Central memory CD4-positive, alpha-beta T cell (primary cell): Measurements from ENCODE around the gene MPC1.
"Not testable (repeated sequence)": the region's sequence is repeated elsewhere in the genome, so short reads cannot be mapped to it uniquely, and the experiment has no call there.

Source experiments
- DNase-seq: peaks from one replicate; pipeline ENCODE4 v3.0.0; 2022

The MPC1 gene

DNA sequence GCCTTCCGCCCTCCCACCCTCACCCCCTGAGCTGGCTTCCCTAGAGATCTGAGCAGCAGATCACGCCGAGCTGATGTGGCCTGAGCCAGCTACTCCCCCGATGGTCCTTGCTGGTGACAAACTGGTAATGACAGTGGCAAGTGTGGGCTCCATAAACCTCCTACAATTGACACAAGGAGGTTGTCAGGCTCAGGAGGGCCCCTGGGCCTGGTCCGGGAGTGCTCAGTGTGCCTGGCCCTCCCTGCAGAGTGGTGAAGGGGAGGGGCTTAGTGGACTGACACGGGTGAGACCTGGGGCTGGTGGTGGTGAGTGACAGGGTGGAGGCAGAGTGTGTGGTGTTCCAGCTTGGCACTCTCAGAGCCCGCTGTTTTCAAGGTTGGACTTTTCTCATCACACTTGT lies 22.6 kb upstream of the MPC1 start:
- no peak for DNase-seq

GRCh38 chr6:166402582-166403277 lies 20.0 kb upstream of the MPC1 start:
- DNase-seq, result no peak

- DNase-seq, result peak; percentile 57
These were observed 18.0 kb upstream of the MPC1 start for GRCh38 chr6:166400649-166401250.

DNA sequence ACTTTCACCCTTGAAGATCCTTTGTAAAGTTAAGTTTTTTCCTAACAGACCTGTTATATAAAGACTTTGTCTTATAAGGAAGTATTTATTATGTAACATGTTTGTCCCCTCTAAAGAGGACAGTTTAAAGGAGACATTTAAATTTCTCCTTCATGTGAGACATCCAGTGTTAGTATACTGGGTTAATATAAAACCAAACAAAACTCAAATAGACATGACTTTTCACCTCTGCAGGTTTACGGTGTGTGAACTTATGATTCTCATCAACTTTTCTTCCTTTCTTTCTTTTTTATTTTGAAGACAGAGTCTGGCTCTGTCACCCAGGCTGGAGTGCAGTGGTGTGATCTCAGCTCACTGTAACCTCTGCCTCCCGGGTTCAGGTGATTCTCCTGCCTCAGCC lies 17.4 kb upstream of the MPC1 start:
- DNase-seq, result no peak

- DNase-seq, result no peak
These were observed 15.6 kb upstream of the MPC1 start for GRCh38 chr6:166398348-166398747.

- no peak for DNase-seq
These were observed 15.1 kb upstream of the MPC1 start for GRCh38 chr6:166397849-166398248.

GRCh38 chr6:166395778-166396177 lies 13.0 kb upstream of the MPC1 start:
- no peak for DNase-seq

GRCh38 chr6:166395351-166395750 lies 12.6 kb upstream of the MPC1 start:
- DNase-seq, result no peak

DNA sequence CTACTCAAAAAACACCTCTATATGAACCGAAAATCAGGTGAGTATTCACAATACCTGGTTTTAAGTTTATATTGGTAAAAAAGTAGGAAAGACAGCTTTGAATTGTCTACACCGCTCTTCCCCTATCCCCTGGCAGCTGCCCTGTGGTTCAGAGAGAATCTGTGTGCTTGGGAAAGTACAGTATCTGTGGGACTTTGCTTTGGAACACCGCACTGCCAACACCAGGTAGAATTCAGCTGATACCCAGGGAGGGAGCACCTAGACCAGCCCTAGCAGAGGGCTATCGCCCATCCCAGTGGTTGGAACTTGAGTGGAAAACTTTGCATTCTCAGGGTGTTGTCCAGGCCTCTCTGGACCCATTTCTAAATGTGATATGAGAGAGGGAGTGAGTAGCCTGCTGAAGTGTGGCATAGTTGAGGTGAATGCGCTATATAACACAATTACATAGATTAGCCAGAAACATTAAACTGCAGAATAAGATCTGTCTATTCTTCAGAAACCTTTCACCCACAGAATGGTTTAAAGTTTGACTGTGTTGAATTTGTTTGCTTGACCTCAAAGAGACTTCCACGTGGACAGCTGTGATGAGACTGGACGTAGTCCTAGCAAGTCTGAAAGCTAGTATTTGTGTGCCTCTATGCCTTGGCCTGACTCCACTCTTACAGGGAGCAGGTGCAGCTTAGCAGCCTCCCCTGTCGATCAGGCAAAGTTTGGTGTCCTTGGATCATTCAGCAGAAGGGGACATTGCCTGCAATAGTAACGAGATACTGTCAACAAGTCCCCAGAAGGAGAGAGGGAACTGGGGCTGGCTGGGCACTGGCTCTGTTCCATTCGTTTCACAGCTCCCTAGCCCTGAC lies 11.5 kb upstream of the MPC1 start:
- no peak for DNase-seq

DNA sequence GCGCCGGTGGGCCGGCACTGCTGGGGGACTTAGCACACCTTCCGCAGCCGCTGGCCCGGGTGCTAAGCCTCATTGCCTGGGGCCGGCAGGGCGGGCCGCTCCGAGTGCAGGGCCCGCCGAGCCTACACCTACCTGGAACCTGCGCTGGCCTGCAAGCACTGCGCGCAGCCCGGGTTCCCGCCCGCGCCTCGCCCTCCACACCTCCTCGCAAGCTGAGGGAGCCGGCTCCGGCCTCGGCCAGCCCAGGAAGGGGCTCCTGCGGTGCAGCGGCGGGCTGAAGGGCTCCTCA lies 10.7 kb upstream of the MPC1 start:
- no peak for DNase-seq

- DNase-seq, result not testable (repeated sequence)
These were observed 10.2 kb upstream of the MPC1 start for GRCh38 chr6:166392755-166393534.

DNA sequence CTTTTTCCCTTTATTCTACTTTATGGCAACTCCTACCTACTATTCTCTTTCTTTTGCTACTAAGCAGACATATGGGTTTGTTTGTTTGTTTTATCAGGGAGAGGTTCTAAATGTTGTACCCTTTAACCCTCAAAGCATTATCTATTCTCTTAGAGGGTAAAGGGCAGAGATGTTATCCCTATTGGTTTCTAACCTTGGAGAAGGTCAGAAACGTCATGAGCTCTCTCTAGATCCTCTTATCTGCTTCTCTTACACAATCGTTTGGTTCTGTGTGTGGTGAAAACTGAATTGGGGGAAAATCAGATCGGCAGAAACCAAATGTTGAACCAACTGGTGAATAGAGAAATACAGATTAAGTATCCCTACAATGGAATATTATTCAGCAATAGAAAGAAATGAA lies 6.4 kb upstream of the MPC1 start:
- no peak for DNase-seq

DNA sequence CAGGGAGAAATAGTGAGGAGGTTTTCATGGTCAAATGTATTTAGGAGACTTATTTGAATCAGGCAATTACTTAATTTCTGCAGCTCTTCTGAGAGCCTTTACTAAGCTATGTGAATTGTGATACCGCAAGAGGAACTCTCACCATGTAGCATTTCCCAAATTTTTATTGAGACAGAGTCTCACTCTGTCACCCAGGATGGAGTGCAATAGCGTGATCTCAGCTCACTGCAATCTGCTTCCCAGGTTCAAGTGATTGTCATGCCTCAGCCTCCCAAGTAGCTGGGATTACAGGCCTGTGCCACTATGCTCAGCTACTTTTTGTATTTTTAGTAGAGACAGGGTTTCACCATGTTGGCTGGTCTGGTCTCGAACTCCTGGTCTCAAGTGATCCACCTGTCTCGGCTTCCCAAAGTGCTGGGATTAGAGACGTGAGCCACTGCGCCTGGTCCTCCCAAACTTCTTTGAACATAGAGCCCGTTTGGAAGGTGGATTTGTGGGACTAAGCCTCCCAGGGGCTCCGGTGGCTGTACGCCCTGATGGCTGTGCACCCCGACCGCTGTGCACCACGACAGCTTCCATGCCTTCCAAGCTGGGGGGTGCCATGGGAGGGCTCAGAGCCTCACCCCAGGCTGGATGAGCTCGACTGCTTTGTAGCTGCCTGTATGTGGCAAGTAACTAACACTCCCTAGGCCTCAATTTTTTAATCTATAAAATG lies 5.7 kb upstream of the MPC1 start:
- no peak for DNase-seq

GRCh38 chr6:166387642-166388289 lies 5.0 kb upstream of the MPC1 start:
- no peak for DNase-seq

- not testable (repeated sequence) for DNase-seq
These were observed 4.4 kb upstream of the MPC1 start for GRCh38 chr6:166387098-166387497.

DNA sequence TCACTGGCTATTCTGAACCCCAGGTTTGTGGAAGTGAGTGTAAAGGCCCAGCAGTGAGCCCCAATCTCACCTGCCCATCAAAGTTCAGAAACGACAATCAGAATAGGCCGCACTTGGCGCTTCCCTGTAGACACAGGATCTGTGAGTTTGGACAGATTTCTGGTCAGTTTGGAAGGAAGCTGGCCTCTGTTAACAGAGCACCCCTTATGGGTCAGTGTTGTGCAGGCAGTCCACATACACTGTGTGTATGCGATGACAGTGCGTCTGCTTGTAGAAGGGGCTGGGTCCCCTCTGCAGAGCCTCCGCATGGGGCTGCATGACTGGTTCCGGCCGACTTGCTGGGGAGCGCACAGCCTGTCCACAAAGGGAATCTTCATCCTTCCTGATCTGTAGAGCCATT lies 3.4 kb upstream of the MPC1 start:
- DNase-seq, result no peak

- DNase-seq, result not testable (repeated sequence)
These were observed 1.1 kb upstream of the MPC1 start for GRCh38 chr6:166383802-166384363.

DNA sequence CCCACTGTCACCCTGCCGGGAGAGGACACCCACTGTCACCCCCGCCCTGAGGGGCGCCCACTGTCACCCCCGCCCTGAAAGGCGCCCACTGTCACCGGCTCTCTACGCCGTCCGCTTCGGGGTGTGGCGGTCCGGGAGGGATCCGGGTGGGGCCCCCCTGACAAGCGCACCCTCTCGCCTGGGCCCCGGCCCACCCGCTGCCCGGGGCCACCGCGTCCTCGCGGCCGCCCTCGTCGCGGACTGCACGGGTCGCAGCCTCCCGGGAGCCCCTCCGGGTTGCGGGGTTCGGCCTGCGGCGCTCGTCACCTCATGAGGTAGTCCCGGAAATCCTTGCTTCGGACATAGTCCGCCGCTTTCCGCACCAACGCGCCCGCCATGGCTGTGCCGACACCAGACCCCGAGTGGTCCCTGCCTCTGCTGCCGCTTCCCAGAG lies 224 bp downstream of the MPC1 start:
- no peak for DNase-seq

GRCh38 chr6:166381733-166382499 lies 824 bp downstream of the MPC1 start:
- peak; percentile 62 for DNase-seq

- no peak for DNase-seq
These were observed 1.4 kb downstream of the MPC1 start for GRCh38 chr6:166381381-166381732.

DNA sequence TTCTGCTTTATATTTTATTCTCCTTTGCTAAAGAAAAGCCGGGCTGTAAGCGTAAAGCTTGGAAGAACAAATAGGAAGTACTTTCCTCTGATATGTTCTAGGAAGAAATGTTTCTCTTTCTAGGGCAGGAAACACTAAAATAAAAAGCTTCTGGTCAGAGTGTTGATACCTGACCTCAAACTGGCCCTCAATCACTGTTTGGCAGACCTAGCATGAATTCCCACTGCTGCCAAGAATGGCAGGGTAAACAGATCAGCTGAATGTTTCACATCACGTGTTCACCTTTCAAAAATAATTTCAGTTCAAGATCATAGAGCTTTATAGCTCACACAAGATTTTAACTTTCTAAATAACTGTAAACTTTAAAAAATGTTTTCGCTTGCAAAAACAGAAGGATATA lies 2.9 kb downstream of the MPC1 start:
- no peak for DNase-seq
